ENCODE results near the gene C10orf90.

- no peak for TF ChIP-seq POLR2A (IDR thresholded peaks at IDR 0.05)
- TF ChIP-seq CTCF (IDR thresholded peaks at IDR 0.05): no peak
- no peak for TF ChIP-seq POLR2AphosphoS5 (IDR thresholded peaks at IDR 0.05)
- no peak for TF ChIP-seq EP300 (IDR thresholded peaks at IDR 0.05)
Observed at GRCh38 chr10:126593968-126594701, 76.4 kb downstream of the C10orf90 start.
